ENCODE measurements around the gene VWC2.
"Not testable (repeated sequence)": the region's sequence is repeated elsewhere in the genome, so short reads cannot be mapped to it uniquely, and the experiment has no call there.

The VWC2 gene

GRCh38 chr7:49850921-49851613, 77.6 kb downstream of the VWC2 start:
- DNase-seq (ENCODE audit: low read depth in 1 of 2, low spot score in 1 of 2), result no peak

GRCh38 chr7:49851614-49851934, 78.1 kb downstream of the VWC2 start:
- DNase-seq (ENCODE audit: low read depth in 1 of 2, low spot score in 1 of 2), result not testable (repeated sequence)

DNA sequence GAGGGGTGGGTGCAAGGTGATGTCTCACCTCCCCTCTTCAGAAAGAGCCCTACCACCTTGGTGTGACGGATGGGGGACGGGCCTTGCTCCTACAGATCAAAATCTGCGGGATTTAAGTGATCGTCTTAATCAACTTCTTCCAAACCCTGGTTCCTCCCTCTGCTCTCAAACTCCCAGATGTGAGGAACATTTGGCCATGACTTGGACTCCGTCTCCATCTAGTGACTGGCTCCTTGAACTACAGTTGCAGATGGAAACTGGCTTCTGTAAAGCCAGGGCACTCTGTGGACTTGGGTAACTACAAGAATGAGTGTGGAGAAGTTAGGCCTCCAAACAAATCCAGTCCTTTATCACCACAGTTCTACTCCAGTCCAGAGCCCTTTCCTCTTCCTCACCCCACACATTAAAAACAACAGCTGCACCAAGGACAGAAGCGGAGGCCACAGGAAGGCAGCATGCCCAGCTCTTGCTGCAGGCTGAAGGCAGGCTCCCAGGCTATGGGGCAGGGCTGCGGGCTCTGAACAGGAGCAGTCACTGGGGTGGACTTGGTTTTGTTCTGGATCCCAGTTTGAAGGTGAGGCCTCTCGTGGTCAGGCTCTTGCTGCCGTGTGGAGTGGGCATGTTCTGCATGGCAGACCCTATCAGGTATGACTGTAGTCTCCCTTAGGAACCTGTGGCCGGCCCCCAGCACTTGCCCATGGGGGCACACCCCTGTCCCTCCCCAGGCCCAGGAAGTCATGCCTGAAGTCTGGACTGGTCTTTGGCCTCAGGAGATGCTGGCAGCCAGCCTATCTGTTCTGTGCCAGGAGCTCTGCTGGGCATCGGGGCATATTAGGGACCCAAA, 79.4 kb downstream of the VWC2 start:
- no peak for DNase-seq (ENCODE audit: low read depth in 1 of 2, low spot score in 1 of 2)

DNA sequence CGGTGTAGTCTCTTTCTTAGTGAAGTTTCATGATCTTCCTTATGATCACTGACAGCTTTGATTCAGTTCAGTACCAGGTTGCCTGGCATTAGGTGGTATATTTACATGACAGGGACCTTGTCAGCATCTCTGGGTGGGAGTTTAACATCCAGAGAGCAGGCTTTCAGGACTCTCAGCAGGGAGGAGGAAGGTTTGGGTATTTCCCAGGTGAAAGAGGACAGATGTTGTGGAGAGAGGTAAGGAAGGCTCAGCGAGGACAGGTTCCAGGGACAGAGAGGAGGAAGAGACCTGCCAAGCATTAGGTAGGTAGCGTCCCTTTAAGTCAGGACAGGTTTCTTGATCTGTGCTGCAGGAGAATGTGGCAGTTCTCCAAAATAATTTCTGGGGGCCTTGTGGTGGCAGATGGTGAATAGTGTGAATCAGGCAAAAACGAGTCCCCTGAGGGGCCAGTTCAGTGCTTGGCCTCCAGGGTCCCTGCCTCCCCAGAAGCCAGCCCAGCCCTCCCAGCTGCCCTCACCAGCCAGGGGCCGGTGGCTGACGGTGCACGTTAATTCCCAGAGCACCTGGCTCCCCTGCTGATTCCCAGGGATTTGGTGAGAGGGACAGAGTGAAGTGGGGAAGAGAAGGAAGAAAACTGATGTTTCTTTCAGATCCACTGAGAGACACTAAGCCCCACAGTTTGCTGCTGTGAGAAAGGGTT, 82.0 kb downstream of the VWC2 start:
- no peak for DNase-seq (ENCODE audit: low read depth in 1 of 2, low spot score in 1 of 2)

- DNase-seq (ENCODE audit: low read depth in 1 of 2, low spot score in 1 of 2), result no peak
Measured at GRCh38 chr7:49860293-49860692, 86.9 kb downstream of the VWC2 start.

DNA sequence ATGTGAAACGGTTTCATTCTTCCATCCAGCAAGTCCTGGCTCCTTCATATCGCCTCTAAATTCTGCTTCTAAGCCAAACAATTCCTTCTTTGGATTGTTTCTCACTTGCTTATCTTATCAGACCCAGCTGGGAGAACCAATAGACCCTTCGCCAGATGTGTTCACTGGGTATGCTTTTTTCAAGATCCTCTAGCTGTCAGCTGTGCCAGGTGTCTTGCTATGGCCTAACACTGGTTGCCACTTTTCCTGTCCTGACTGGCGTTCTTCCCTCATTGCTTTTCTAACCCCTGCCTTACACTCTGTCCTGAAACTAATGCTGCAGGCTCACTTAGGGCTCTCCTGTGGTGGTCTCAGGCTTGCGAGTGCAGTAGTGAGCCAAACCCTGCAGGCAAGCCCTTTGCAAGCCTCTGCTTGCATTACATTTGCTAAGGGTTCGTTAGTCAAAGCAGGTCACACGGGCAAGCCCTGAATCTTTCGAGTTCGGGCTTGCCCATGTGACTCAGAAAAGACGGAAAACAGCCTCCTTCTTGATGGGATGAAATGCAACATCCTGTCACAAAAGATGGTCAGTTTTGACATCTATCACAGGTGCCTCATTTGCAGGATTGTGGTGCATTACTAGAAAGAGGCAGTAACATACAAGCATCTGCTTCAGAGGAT, 92.8 kb downstream of the VWC2 start:
- no peak for DNase-seq (ENCODE audit: low read depth in 1 of 2, low spot score in 1 of 2)

DNA sequence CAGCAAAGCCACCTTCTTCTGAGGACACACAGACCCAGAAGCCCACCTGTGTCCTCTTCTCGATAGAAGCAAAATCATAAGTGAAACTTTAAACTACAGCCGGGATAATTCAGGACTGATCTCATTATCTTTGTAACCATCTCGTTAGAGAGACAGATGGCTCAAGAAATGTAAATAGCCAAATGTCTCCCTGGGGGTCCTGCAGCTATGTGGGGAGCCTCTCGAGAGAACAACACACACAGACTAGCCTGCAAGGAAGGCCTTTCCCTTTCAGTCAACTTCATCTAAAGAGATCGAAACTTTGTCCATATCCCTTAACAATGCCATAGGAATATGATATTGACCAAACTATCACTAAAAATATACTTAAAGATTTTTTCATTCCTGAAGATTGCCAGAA, 93.5 kb downstream of the VWC2 start:
- DNase-seq (ENCODE audit: low read depth in 1 of 2, low spot score in 1 of 2), result no peak

GRCh38 chr7:49873420-49873819, 100.0 kb downstream of the VWC2 start:
- no peak for DNase-seq (ENCODE audit: low read depth in 1 of 2, low spot score in 1 of 2)

DNA sequence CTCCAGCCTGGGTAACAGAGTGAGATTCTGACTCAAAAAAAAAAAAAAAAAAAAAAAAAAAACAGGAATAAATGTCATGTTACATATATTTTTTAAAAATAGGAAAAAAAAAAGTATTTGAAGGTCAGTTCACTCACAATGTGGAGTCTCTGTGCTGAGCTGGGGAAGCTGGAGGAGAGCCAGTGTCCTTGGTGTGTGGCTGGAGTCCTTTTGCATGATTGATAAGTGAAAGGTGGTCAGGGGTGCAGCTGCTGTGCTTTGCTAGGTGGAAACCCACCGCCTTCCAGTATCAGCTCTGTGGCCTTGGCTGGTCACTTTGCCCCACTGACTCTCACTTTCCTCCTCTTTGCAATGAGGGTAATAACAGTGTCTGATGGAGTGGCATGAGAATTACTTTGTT, 101.9 kb downstream of the VWC2 start:
- no peak for DNase-seq (ENCODE audit: low read depth in 1 of 2, low spot score in 1 of 2)

GRCh38 chr7:49876202-49876601, 102.8 kb downstream of the VWC2 start:
- no peak for DNase-seq (ENCODE audit: low read depth in 1 of 2, low spot score in 1 of 2)

GRCh38 chr7:49878089-49878488, 104.7 kb downstream of the VWC2 start:
- DNase-seq (ENCODE audit: low read depth in 1 of 2, low spot score in 1 of 2), result no peak

DNA sequence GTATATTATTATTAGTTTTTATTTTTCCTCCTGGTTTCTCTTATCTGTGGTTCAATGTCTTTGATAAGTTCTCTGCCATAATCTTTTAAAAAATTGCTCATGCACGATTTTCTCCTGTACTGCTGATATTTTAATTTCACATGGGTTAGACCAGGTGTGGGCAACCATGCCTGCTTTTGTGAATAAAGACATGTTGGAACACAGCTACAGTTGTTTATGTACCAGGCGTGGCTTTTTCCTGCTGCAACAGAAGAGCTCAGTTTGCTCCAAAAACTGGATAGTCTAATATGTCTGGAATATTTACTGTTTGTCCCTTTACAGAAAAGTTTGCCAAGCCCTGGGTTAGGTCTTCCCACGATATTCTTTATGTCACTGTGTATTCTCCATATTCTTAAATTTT, 105.2 kb downstream of the VWC2 start:
- no peak for DNase-seq (ENCODE audit: low read depth in 1 of 2, low spot score in 1 of 2)

DNA sequence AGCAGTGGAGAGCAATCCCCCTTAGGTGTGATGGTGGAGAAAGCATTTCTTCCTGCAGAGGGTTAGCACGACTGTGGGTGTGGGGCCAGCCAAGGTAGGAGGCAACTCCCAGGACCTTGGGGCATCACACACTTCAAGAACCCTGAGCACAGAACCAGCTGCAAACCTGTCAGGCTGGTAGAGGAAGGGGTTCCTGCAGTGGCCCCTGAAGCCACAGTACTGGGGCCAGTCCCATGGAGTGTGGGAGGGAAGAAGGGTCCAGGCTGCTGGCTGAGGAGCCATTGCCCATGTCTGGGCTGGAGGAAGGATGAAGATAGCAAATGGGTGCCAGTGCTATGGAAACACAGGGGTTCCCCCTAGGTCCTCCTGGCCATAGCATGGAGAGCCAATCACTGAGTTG, 110.5 kb downstream of the VWC2 start:
- DNase-seq (ENCODE audit: low read depth in 1 of 2, low spot score in 1 of 2), result no peak

DNA sequence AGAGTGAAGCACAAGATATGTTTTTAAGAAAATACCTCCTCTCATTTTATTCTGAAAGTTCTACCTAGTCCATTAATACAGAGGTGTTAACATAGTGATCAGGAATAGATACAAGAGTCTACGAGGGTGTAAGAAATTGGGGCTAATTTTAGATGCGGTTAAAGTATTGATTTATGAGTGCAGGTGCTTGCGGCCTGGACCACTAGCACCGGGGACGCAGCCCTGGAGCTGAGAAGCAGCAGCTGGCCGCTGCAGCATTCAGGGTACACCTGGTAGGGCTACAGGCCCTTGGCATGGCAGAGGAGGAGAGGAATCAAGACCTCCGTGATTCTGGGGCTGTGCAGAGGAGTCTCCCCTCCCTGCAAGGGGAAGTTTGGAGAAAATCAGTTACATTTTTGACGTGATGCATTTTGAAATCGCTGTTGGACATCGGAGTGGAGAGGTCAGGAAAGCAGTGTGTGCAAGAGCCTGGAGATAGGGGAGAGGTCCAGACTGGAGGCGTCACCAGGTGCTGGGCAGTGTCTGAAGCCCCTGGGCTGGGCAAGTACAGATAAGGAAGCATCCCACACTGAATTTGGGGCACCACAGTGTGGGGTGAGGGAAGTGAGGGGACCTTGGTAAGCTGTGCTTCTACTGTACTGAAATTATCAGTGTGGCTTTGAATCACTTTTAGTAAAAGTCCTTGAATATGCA, 112.3 kb downstream of the VWC2 start:
- DNase-seq (ENCODE audit: low read depth in 1 of 2, low spot score in 1 of 2), result no peak

GRCh38 chr7:49892481-49892880, 119.0 kb downstream of the VWC2 start:
- no peak for DNase-seq (ENCODE audit: low read depth in 1 of 2, low spot score in 1 of 2)

DNA sequence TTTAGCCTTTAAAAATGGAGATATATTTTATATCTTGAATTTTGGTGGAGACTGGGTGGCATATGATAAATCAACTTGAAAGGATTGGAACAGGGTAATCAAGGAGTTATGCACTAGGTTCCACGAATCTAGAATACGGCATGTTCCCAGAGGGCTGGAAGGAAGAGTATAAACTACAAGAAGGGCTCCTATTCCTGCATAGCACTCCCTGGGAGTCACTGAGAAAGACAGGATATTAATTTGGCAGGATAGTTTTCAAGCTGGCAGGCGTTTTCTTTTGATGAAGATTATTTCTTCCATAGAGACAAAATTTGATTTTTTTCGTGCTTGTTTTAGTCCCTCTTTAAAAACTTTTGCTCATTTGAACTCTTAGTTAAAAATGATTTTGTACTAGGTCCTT, 119.7 kb downstream of the VWC2 start:
- no peak for DNase-seq (ENCODE audit: low read depth in 1 of 2, low spot score in 1 of 2)

- no peak for DNase-seq (ENCODE audit: low read depth in 1 of 2, low spot score in 1 of 2)
Measured at GRCh38 chr7:49894543-49894942, 121.1 kb downstream of the VWC2 start.

GRCh38 chr7:49911909-49912308, 138.5 kb downstream of the VWC2 start:
- DNase-seq (ENCODE audit: low read depth in 1 of 2, low spot score in 1 of 2), result no peak

- DNase-seq (ENCODE audit: low read depth in 1 of 2, low spot score in 1 of 2), result no peak
Measured at GRCh38 chr7:49926720-49927119, 153.3 kb downstream of the VWC2 start.

DNA sequence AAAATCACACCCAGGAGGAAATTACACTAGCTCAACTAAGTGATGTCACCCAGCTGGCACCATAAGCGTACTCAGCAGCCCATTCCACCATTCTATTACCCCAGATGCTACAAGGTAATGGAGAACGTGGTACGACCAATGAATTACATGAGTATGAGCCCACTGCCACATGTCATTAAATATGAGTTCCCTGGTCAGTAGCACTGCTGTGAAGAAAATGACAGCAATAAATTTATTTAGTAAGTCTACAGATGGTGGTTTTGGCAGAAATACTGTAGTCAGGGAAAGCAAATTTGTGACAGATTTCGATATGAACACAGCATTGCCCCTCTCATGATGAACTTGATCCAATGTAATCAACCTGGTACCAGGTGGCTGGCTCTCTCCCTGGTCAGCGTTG, 154.2 kb downstream of the VWC2 start:
- no peak for DNase-seq (ENCODE audit: low read depth in 1 of 2, low spot score in 1 of 2)

DNA sequence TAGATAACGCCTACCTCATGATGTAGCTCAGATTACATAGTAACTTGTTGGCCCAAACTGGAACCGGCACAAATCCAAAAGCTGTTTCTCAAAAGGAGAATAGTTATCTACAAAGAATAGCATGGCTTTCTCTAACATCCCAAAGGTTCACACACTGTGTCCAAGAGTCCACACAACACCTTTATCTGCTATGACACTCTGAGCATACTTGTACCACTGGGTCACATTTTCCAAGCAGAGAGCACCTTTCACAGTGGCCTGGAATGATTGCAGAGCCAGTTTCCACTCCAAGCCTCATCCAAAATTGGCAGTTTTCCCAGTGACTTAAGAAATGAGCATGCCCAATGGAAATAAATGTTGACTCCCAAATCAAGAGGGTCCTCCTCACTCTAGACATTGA, 155.3 kb downstream of the VWC2 start:
- no peak for DNase-seq (ENCODE audit: low read depth in 1 of 2, low spot score in 1 of 2)
